Forelimb muscle (tissue), 1 donor: ENCODE results near the gene SNRNP40. TPM values are rescaled to one million over a fixed set of nuclear protein-coding genes. Genes with fewer than 3 reads are reported as not detected.

Experiments
- DNase-seq: peaks from one replicate; pipeline ENCODE4 v3.0.0-alpha.2; 2013; ENCODE audit warnings: low read depth
- polyA plus RNA-seq: library from polyadenylated mRNA; unstranded; fragments of 120-200 nt; gene quantifications from one replicate; pipeline ENCODE4 v1.2.1, GENCODE V29; 2013; ENCODE audit not compliant: insufficient read length

The SNRNP40 gene
- polyA plus RNA-seq, 1 donor, result 36.7 TPM

DNA sequence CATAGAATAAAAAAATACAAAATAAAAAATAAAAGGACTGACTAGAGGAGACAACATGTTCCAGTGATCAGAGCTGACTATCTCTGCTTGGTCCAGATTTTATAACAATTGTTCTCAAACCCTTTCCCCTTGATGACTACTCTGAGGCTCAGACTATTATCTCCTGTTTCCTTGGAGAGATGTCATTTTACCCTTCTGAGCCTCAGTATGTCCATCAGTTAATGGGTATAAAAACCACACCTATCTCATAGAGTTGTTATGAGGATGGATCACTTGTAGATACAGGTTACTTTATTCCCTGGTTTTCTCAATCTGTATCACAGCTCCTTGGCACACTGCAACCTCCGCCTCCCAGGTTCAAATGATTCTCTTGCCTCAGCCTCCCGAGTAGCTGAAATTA is 63.9 kb downstream of the SNRNP40 start:
- no peak for DNase-seq

GRCh38 chr1:31231802-31232201 is 64.8 kb downstream of the SNRNP40 start:
- DNase-seq, result no peak

DNA sequence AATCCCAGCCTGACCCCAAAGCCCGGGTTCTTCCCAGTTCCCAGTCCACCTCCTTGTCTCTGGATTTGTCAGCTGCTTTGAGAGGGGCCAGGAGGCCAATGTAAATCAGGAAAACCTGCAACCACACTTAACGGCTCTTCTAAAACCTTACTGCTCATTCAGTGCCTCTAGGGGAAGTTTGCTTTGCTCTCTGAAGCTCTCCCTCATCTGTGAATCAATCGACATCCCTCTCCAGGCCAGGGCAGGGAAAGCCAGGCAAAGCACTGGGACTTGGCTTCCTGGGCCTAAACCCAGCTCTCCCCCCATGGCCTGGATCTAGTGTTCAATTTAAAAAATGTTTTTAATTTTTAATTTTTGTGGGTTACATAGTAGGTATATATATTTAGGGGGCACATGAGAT is 66.2 kb downstream of the SNRNP40 start:
- no peak for DNase-seq

DNA sequence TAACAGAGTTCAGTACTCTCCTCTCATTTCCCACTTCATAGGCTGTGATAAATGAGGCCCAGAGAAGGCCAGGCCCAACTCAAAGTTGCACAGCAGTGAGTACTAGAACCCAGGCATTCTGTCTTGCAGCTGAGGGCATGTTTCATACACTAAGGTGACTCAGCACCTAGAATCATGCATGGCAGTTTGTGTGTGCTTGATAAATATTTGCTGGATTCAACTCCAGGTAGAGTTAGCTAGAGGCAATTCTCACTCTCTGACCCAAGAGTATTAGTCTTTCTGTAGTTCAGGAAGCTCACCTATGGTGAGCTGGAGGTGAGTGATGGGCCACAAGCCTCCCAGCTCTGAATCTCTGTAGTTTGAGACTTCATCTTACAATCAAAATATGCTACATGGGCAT is 67.6 kb downstream of the SNRNP40 start:
- no peak for DNase-seq

- DNase-seq, result no peak
Measured at GRCh38 chr1:31227891-31228568, 68.6 kb downstream of the SNRNP40 start.

DNA sequence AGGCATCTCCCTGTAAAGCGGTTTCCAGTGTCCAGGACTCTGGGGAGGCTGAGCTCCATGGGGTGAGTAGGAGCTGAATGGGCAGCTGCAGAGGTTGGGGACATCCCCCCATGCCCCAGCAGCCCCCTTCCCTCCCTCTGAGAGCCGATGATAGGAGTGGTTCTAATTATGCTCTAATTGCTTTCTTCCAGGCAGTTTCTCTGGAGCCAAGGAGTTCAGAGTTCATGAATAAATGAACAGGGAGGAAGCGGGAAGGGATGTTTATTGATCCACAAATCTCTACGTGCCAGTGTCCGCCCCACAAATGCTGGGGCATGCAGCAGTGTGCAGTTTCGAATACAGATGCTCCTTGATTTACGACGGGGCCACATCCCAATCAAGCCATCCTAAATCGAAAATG is 72.5 kb downstream of the SNRNP40 start:
- no peak for DNase-seq

- no peak for DNase-seq
Measured at GRCh38 chr1:31222176-31222575, 74.4 kb downstream of the SNRNP40 start.

DNA sequence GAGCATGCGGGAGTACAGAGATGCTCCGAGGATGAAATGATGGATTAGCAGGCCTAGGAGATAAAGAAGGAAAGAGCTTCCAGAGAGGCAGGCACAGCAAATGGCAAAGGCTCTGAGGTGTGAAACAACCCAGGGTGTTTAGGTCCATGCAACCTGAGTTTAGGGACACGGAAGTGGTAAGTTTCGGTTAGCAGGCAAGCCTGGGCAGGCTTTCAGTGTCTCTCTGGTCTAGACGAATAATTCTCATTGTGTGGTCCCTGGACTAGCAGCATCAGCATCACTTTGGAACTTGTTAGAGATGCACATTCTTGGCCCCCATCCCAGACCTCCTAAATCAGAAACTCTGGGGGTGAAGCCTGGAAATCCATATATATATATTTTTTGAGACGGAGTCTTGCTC is 75.5 kb downstream of the SNRNP40 start:
- no peak for DNase-seq

GRCh38 chr1:31219489-31219888 is 77.1 kb downstream of the SNRNP40 start:
- DNase-seq, result no peak

DNA sequence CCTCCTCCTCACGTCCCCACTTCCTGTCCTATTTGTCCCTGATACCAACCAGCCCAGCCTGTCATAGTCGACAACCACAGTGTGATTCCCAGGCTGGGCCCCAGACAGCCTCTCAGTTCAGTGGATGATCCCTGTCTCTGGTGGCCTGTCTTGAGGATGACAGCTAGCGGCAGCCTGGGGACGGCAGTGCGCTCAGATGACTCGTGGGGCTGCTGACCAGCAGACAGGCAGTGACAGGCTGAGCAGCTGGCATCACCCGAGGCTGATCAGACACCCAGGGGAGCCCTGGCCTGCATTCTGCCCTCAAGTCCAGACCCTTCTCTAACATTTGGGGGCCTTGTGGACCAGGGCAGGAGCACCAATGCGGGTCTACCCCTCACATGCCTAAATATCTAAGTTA is 77.9 kb downstream of the SNRNP40 start:
- DNase-seq, result no peak

- DNase-seq, result no peak
Measured at GRCh38 chr1:31216016-31216415, 80.6 kb downstream of the SNRNP40 start.

- DNase-seq, result no peak
Measured at GRCh38 chr1:31215065-31215570, 81.5 kb downstream of the SNRNP40 start.

GRCh38 chr1:31214316-31215064 is 82.1 kb downstream of the SNRNP40 start:
- DNase-seq, result no peak

Other genes starting within 250 kb of the SNRNP40 start
- gene PUM1, start 231.1 kb downstream of the SNRNP40 start, polyA plus RNA-seq, result 56.6 TPM
- gene NKAIN1, start 56.9 kb downstream of the SNRNP40 start, polyA plus RNA-seq, result 1.3 TPM
- gene ZCCHC17, start 244 bp upstream of the SNRNP40 start, polyA plus RNA-seq, result 27.1 TPM
- 160 TPM for gene FABP3, start 76.3 kb upstream of the SNRNP40 start, polyA plus RNA-seq
- gene SERINC2, start 116.4 kb upstream of the SNRNP40 start, polyA plus RNA-seq, result 35.3 TPM